Lung (tissue), 4 donors: ENCODE measurements around the gene RTKN2. TPM values are rescaled to one million over a fixed set of nuclear protein-coding genes. Genes with fewer than 3 reads are reported as not detected.

ENCODE experiments used
- polyA plus RNA-seq, 2 donors: library from polyadenylated mRNA; stranded (reverse); fragments of 200-250 nt; gene quantifications; one replicate each; pipeline ENCODE4 v1.2.1, GENCODE V29; 2013
- total RNA-seq, 2 donors: library from RNA; depleted of rRNA in 1 of 2; stranded (reverse); fragments of >200 nt in 1 of 2; gene quantifications; one replicate each; pipeline ENCODE4 v1.2.1, GENCODE V29; 2014 to 2021
- donor health status: Bipolar disorder and iron deficiency.
- donor health status: healthy.
- donor health status: DM: yes; HTN: yes; CAD: no.

The RTKN2 gene
- total and polyA plus RNA-seq, 4 donors, result 3.7 to 34.7 (median 16.8) TPM

Other genes with a start within 250 kb of the RTKN2 start
- gene ZNF365, start 105.5 kb upstream of the RTKN2 start, total RNA-seq, result 1 to 10 TPM in 1 of 2 donors, under 1 TPM in 1; 0.80 to 2.4 TPM
- 1 to 10 TPM in 1 of 2 donors, under 1 TPM in 1; 0.88 to 1.5 TPM for gene ZNF365, start 105.5 kb upstream of the RTKN2 start, polyA plus RNA-seq